ENCODE results near the gene POLR2F. TPM values are rescaled to one million over a fixed set of nuclear protein-coding genes. Genes with fewer than 3 reads are reported as not detected.

POLR2F gene
- total RNA-seq, 2 donors from 2014 or later: 37.9 to 93.1 TPM

- Histone ChIP-seq H3K36me3 (peaks cover 27% of the 10 kb centered on the region), H3K4me1 (ENCODE audit: control insufficient read depth in 1 of 2, low read depth in 2 of 2) (peaks cover 0 to 25% of the 10 kb centered on the region in 2 donors), H3K27me3 (replicated peaks; ENCODE audit: insufficient read depth) (no peaks in the 10 kb centered on the region), H3K4me3 (no peak overlapping the region), H3K9me3 (no peaks in the 10 kb centered on the region), H3K27ac (no peak overlapping the region)
- no peak for TF ChIP-seq CTCF (IDR thresholded peaks at IDR 0.05)
- DNase-seq (ENCODE audit: low spot score) (no peak), ATAC-seq (ENCODE audit: insufficient number of reproducible peaks, low FRiP score, low read depth) (no peak)
These were observed 40.2 kb upstream of the POLR2F start for GRCh38 chr22:37913233-37913721.

GRCh38 chr22:37916311-37916710 is 37.2 kb upstream of the POLR2F start:
- Histone ChIP-seq H3K27ac (no peak overlapping the region), H3K9me3 (no peaks in the 10 kb centered on the region), H3K36me3 (peaks cover 43% of the 10 kb centered on the region), H3K27me3 (replicated peaks; ENCODE audit: insufficient read depth) (no peaks in the 10 kb centered on the region), H3K4me1 (ENCODE audit: control insufficient read depth in 1 of 2, low read depth in 2 of 2) (peaks cover 0 to 4% of the 10 kb centered on the region in 2 donors), H3K4me3 (no peak overlapping the region)
- no peak for TF ChIP-seq CTCF (IDR thresholded peaks at IDR 0.05)
- ATAC-seq (ENCODE audit: insufficient number of reproducible peaks, low FRiP score, low read depth) (no peak), DNase-seq (ENCODE audit: low spot score) (no peak)

- Histone ChIP-seq H3K36me3 (peaks cover 44% of the 10 kb centered on the region), H3K27ac (no peak overlapping the region), H3K4me3 (no peak overlapping the region), H3K27me3 (replicated peaks; ENCODE audit: insufficient read depth) (no peaks in the 10 kb centered on the region), H3K9me3 (no peaks in the 10 kb centered on the region), H3K4me1 (ENCODE audit: control insufficient read depth in 1 of 2, low read depth in 2 of 2) (no peaks in the 10 kb centered on the region)
- DNase-seq (ENCODE audit: low spot score): no peak
- no peak for ATAC-seq (ENCODE audit: insufficient number of reproducible peaks, low FRiP score, low read depth)
- TF ChIP-seq CTCF (IDR thresholded peaks at IDR 0.05): no peak
These were observed 35.5 kb upstream of the POLR2F start for GRCh38 chr22:37917874-37918548.

- Histone ChIP-seq H3K4me1 (ENCODE audit: control insufficient read depth in 1 of 2, low read depth in 2 of 2) (no peaks in the 10 kb centered on the region), H3K4me3 (no peak overlapping the region), H3K36me3 (peaks cover 43% of the 10 kb centered on the region), H3K27me3 (replicated peaks; ENCODE audit: insufficient read depth) (no peaks in the 10 kb centered on the region), H3K27ac (no peak overlapping the region), H3K9me3 (no peaks in the 10 kb centered on the region)
- ATAC-seq (ENCODE audit: insufficient number of reproducible peaks, low FRiP score, low read depth): no peak
- DNase-seq (ENCODE audit: low spot score): no peak
- no peak for TF ChIP-seq CTCF (IDR thresholded peaks at IDR 0.05)
These were observed 34.8 kb upstream of the POLR2F start for GRCh38 chr22:37918580-37919270.

- Histone ChIP-seq H3K36me3 (peaks cover 52% of the 10 kb centered on the region), H3K4me1 (ENCODE audit: control insufficient read depth in 1 of 2, low read depth in 2 of 2) (no peaks in the 10 kb centered on the region), H3K27ac (no peak overlapping the region), H3K9me3 (no peaks in the 10 kb centered on the region), H3K27me3 (replicated peaks; ENCODE audit: insufficient read depth) (no peaks in the 10 kb centered on the region), H3K4me3 (no peak overlapping the region)
- DNase-seq (ENCODE audit: low spot score) (no peak), ATAC-seq (ENCODE audit: insufficient number of reproducible peaks, low FRiP score, low read depth) (no peak)
- no peak for TF ChIP-seq CTCF (IDR thresholded peaks at IDR 0.05)
These were observed 33.4 kb upstream of the POLR2F start for GRCh38 chr22:37920126-37920525.
